ENCODE results near the gene CTNNBL1.

DNA sequence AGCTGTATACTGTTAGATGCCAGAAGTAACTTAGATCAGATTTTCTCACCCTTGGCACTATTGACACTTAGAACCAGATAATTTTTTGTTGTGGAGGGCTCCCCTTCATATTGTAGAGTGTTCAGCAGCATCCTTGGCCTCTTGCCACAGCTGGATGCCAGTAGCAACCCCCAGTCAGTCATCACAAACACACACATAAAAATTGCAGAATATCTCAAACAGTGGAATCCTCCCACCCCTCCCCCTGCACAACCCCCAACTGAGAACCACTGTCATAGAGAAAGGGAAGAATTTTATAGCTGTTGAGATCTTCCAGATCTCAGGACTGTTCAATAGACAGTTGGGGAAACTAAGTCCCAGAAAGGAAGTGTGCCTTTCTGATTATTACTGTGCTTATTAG is 127.9 kb downstream of the CTNNBL1 start:
- TF ChIP-seq, protein P1, sequence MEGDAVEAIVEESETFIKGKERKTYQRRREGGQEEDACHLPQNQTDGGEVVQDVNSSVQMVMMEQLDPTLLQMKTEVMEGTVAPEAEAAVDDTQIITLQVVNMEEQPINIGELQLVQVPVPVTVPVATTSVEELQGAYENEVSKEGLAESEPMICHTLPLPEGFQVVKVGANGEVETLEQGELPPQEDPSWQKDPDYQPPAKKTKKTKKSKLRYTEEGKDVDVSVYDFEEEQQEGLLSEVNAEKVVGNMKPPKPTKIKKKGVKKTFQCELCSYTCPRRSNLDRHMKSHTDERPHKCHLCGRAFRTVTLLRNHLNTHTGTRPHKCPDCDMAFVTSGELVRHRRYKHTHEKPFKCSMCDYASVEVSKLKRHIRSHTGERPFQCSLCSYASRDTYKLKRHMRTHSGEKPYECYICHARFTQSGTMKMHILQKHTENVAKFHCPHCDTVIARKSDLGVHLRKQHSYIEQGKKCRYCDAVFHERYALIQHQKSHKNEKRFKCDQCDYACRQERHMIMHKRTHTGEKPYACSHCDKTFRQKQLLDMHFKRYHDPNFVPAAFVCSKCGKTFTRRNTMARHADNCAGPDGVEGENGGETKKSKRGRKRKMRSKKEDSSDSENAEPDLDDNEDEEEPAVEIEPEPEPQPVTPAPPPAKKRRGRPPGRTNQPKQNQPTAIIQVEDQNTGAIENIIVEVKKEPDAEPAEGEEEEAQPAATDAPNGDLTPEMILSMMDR (conservative IDR thresholded peaks at IDR 0.05; ENCODE audit: low read depth, low read length), result no peak
- no peak for TF ChIP-seq EZH2 (IDR thresholded peaks at IDR 0.05; ENCODE audit: low read length, unreplicated experiment)
